Parathyroid adenoma (tissue), 2 donors: ENCODE data around the gene KRT81.

Source experiments
- H2AFZ ChIP-seq: fragments of 300-600 bp; sonication (generic); one replicate; pipeline ENCODE4 v1.7.0; 2017; ENCODE audit warnings: antibody characterized with exemption, mild to moderate bottlenecking
- H3K27ac ChIP-seq: fragments of 300-600 bp; sonication (generic); one replicate; pipeline ENCODE4 v1.7.0; 2017
- H3K27me3 ChIP-seq: fragments of 300-600 bp; sonication (generic); one replicate; pipeline ENCODE4 v1.7.0; 2017; ENCODE audit warnings: low read length; ENCODE audit not compliant: control insufficient read depth, insufficient read depth
- H3K36me3 ChIP-seq: fragments of 300-600 bp; sonication (generic); one replicate; pipeline ENCODE4 v1.7.0; 2017; ENCODE audit warnings: low read length; ENCODE audit not compliant: control insufficient read depth, insufficient read depth
- H3K4me1 ChIP-seq: fragments of 300-600 bp; sonication (generic); one replicate; pipeline ENCODE4 v1.7.0; 2017; ENCODE audit warnings: control low read depth
- H3K4me2 ChIP-seq: fragments of 300-600 bp; sonication (generic); one replicate; pipeline ENCODE4 v1.7.0; 2017; ENCODE audit warnings: low read length
- H3K4me3 ChIP-seq: fragments of 300-600 bp; sonication (generic); one replicate; pipeline ENCODE4 v1.7.0; 2017; ENCODE audit warnings: low read depth, low read length
- H3K79me2 ChIP-seq: fragments of 300-600 bp; sonication (generic); one replicate; pipeline ENCODE4 v1.7.0; 2017; ENCODE audit warnings: control low read depth
- H3K9ac ChIP-seq: fragments of 300-600 bp; sonication (generic); one replicate; pipeline ENCODE4 v1.7.0; 2017; ENCODE audit warnings: mild to moderate bottlenecking
- H3K9me3 ChIP-seq: fragments of 300-600 bp; sonication (generic); one replicate; pipeline ENCODE4 v1.7.0; 2017; ENCODE audit warnings: low read length; ENCODE audit not compliant: control insufficient read depth
- TF ChIP-seq, protein P1 (sequence below): fragments of 300-600 bp; sonication (generic); IDR thresholded peaks from one replicate; pipeline ENCODE4 v1.7.0; 2017; ENCODE audit warnings: antibody characterized with exemption, mild to moderate bottlenecking
- donor health status: primary hyperparathyroidism.

Gene KRT81

DNA sequence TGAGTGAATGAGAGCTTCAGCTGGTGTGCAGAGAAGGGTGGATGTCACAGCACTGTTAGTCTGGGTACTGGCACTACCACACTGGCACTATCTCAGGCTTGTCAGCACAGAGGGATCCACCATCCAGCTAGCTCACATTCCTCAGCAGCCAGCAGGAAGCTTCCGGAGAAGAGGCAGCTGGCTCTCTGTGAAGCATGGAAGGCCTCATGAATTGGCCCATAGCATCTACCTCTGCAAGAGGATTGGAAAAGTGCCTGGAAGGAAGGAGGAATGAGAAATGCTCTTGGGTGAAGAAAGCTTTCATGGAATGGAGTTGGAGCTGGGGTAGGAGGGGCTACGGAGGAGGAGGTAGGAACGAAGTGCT, 19.9 kb upstream of the KRT81 start:
- H3K27me3 ChIP-seq: no peaks in the 10 kb centered on the region
- H3K4me3 ChIP-seq: no peak overlapping the region
- H3K36me3 ChIP-seq: no peaks in the 10 kb centered on the region
- no peak overlapping the region for H2AFZ ChIP-seq
- no peak overlapping the region for H3K4me2 ChIP-seq
- no peak overlapping the region for H3K9ac ChIP-seq
- TF ChIP-seq, protein P1, sequence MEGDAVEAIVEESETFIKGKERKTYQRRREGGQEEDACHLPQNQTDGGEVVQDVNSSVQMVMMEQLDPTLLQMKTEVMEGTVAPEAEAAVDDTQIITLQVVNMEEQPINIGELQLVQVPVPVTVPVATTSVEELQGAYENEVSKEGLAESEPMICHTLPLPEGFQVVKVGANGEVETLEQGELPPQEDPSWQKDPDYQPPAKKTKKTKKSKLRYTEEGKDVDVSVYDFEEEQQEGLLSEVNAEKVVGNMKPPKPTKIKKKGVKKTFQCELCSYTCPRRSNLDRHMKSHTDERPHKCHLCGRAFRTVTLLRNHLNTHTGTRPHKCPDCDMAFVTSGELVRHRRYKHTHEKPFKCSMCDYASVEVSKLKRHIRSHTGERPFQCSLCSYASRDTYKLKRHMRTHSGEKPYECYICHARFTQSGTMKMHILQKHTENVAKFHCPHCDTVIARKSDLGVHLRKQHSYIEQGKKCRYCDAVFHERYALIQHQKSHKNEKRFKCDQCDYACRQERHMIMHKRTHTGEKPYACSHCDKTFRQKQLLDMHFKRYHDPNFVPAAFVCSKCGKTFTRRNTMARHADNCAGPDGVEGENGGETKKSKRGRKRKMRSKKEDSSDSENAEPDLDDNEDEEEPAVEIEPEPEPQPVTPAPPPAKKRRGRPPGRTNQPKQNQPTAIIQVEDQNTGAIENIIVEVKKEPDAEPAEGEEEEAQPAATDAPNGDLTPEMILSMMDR: no peak
- H3K9me3 ChIP-seq: no peaks in the 10 kb centered on the region
- peaks cover 9% of the 10 kb centered on the region for H3K4me1 ChIP-seq
- no peak overlapping the region for H3K27ac ChIP-seq
- H3K79me2 ChIP-seq: no peaks in the 10 kb centered on the region

DNA sequence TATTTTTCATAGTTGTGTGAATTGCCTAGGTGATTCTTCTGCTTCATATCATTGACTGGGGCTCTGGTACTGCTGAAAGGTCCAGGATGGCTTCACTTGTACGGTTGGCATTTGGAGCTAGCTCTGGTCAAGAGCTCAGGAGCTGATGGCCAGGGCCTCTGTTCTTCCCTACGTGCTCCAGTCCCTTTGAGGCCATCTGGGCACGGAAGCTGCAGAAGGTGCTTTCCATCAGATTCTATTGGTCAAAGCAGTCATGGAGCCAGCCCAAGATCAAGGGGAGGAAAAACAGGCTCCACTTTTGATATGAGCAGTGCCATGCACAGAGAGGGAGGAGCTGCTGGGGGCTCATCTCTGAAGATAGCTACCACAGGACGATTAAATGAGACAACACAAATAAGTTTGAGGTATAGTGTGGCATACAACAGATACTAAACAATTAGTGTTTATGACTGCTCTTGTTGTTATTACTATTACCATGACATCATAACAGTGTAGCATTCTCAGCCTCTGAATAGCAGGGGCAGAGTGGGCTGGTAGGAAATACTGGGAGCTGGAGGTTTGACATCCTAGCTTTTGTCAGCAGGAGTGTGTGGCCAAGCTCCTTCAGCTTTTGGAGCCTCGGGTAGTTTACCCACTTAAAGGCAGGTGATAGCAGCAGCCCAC, 19.4 kb upstream of the KRT81 start:
- no peaks in the 10 kb centered on the region for H3K27me3 ChIP-seq

DNA sequence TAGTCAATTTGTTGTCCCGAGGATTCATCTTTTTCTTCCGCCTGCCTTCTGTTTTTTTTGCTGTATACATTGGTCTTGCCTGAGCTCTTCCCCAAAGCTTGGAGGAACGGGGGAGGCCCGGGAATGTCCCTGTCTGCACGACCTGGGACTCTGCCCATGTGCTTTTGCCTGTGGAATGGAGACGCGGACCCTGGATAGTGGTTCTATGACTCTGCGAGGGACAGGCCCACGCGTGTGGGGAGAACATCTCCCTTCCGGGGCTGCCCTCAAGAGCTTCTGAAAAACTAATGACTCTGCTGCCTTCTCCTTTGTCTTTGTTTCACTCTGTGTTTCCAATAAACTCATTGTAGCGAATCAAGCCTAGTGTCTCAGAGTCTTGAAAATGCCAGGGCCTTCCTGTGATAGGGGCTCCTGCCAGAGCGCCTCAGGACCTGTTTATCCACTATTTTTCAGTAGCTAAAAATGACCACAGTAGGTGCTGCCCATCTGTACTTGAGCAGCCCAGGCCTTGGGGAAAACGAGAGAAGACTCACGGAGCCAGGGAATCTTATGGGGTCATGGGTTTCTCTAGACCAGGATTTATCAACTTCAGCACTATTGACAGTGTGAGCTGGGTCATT, 17.6 kb upstream of the KRT81 start:
- no peak overlapping the region for H3K9ac ChIP-seq
- H3K9me3 ChIP-seq: no peaks in the 10 kb centered on the region
- H3K4me2 ChIP-seq: peak overlapping the region; percentile 93
- H3K36me3 ChIP-seq: no peaks in the 10 kb centered on the region
- peak overlapping the region; percentile 47 for H3K4me3 ChIP-seq
- peak overlapping the region; percentile 78 for H3K27ac ChIP-seq
- peak overlapping the region; percentile 92 for H2AFZ ChIP-seq
- no peaks in the 10 kb centered on the region for H3K27me3 ChIP-seq
- TF ChIP-seq, protein P1: no peak
- no peaks in the 10 kb centered on the region for H3K79me2 ChIP-seq
- peaks cover 9% of the 10 kb centered on the region for H3K4me1 ChIP-seq

More for the DNA sequence above, 19.4 kb upstream of the KRT81 start:
- Histone ChIP-seq H3K36me3 (no peaks in the 10 kb centered on the region), H3K9me3 (no peaks in the 10 kb centered on the region), H3K4me3 (no peak overlapping the region), H3K27ac (no peak overlapping the region), H3K4me1 (peaks cover 9% of the 10 kb centered on the region), H2AFZ (no peak overlapping the region), H3K4me2 (no peak overlapping the region), H3K79me2 (no peaks in the 10 kb centered on the region), H3K9ac (no peak overlapping the region)
- TF ChIP-seq, protein P1: no peak

DNA sequence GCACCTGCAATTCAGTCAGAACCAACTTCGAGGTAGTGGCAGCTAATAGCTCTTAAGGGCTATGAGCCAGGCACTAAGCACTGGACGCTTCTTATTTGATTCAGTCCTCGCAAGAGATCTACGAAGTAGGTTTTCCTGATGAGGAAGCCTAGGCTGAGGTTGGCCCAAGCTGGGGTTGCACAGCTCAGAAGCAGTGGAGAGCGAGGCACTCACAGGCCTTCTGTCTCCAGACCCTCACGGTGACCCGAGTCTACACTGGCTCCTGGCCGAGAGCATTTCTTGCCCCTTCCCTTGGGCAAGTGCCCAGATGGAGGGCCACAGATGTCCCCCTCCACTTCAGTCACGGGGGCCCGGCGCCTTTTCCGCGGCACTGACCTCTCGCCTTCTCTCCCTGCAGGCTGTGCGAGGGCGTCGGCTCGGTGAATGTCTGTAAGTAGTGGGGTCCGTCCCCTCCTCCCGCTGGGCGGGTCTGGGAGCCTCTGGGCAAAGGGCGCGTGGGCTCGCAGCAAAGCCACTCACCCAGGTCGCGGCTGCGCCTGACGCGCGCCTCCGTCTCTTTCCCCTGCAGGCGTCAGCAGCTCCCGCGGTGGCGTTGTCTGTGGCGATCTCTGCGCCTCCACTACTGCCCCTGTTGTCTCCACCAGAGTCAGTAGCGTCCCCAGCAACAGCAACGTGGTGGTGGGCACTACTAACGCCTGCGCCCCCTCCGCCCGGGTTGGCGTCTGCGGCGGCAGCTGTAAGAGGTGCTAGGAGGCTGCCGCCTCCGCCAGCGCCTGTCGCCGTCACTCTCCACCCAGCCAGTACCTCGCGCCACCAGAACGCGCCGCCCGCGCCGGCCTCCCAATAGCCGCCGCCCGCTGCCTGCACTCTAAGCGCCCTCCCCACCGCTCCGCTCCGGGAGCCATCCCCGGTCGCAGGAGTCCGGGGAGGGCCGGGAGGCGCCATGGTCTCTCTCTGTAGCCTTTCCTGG, 16.8 kb upstream of the KRT81 start:
- peak overlapping the region; percentile 47 for H3K4me3 ChIP-seq

More for the DNA sequence above, 16.8 kb upstream of the KRT81 start:
- peak overlapping the region; percentile 92 for H2AFZ ChIP-seq
- H3K27me3 ChIP-seq: no peaks in the 10 kb centered on the region
- peak overlapping the region; percentile 78 for H3K27ac ChIP-seq
- no peaks in the 10 kb centered on the region for H3K36me3 ChIP-seq
- no peak overlapping the region for H3K9ac ChIP-seq
- peaks cover 9% of the 10 kb centered on the region for H3K4me1 ChIP-seq
- TF ChIP-seq, protein P1: peak; percentile 8
- H3K79me2 ChIP-seq: no peaks in the 10 kb centered on the region
- H3K4me2 ChIP-seq: peak overlapping the region; percentile 93
- no peaks in the 10 kb centered on the region for H3K9me3 ChIP-seq
